GM18526 (cell line): ENCODE data around the gene MX2.

ENCODE experiments used
- POLR2A ChIP-seq: IDR thresholded peaks from 3 replicates; pipeline ENCODE4 v1.6.1; 2011; ENCODE audit not compliant: insufficient read length; ENCODE audit errors: extremely low read depth

The MX2 gene

DNA sequence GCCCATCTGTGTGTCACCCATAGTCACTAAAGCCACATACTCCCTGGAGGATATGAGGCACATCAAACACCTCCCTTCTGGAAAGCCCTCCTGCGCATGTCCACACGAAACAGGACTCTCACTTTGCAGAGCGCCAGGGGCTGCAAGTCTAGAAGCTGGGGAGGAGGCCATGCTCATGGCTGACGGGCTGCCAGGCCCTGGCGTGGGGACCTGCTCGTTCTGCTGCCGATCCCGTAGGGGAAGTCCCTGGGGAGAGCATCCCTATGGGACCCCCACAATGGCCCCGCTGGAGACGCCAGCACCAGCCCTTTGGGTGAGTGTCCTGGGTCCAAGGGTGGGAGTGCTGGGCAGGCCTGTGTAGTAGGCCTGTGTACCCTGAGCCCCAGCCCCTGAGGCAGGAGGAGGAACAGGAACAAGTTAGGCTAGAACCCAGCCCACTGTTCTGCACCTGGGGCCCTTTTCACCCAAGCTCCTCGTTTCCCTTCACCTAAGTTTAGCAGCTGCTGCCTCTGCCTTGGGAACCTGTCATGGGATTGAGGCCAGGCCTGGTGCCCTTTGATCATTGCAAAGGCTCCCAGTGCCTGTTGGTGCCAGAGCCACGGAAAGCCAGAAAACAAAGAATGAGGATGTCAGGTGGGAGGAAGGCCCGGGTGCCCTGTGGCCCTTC is 35.3 kb upstream of the MX2 start:
- TF ChIP-seq POLR2A = no peak

DNA sequence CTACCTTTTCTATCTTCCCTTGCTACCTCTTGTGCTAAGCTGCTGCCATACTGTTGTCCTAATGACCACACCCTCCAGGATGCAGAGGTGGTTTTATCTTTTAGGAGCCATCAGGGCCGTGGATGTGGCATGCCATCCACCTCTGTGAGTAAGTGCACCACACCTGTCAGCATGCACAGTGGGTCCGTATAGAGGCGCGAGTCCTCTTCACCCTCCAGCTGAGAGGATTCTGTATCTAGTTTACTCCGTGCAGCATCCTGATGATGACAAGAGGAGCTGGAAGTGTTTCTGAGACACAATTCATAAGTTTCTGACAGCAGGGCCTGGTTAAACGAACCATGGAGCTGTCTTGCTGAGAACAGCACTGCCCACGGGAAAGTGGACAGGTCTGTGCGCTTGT is 34.1 kb upstream of the MX2 start:
- TF ChIP-seq POLR2A = no peak

DNA sequence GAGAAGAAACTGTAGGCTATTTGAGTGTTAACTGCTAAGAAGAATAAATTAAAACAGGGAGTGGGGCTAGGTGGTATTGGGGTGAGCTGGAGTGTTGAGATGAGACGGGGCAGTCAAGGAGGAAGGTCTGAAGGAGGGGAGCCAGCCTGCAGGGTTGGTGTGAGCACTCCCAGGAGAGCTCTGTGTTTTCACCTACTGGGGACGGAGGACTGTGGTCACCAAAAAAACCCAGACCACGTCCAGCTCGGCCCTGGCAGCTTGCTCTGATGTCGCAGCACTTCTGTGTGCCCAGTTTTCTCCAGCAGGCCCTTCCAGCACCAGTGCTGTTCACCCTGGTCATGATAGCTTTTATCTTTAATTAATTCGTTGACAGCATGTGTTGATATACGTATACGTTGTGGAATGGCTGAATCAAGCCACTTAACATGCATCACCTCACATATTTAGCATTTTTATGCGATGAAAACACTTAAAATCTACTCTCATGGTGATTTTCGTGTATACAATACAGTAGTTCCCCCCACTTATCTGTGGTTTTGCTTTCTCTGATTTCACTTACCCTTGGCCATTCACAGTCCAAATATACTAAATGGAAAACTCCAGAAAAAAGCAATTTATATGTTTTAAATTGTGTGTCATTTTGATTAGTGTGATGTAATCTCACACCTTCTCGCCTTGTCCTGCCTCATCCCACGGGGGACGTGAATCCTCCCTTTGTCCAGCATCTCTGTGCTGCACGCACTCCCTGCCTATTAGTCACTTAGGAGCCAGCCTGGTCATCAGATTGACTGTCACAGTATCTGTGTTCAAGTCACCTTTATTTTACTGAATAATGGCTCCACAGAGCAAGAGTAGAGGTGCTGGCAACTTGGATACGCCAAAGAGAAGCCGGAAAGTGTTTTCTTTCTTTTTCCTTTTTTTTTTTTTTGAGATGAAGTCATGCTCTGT is 32.9 kb upstream of the MX2 start:
- no peak for TF ChIP-seq POLR2A

DNA sequence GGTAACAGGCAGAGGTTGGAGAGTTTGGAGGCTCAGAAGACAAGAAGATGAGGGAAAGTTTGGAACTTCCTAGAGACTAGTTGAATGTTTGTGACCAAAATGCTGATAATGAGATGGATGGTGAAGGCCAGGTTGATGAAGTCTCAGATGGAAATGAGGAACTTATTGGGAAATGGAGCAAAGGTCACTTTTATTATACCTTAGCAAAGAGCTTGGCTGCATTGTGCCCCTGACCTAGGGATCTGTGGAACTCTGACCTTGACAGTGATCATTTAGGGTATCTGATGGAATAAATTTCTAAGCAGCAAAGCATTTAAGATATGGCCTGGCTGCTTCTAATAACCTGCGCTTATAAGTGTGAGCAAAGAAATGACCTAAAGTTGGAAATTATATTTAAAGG is 28.1 kb upstream of the MX2 start:
- TF ChIP-seq POLR2A = no peak

DNA sequence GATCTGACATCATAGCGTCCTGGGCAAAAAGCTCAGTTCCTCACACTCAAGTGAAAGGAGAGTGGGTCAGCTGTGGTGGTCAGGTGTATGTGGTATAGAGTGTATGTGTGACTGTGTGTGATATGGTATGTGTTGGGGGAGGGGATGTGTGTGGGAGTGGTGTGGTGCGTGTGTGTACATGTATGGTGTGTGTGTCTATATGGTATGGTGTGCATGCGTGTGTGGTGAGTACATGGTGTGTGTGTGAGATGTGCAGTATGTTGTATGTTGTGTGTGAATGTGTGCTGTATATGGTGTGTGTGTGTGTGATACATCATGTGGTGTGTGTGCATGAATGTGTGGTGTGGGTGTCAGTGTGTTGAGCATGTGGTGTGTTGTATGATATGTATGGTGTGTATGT is 24.3 kb upstream of the MX2 start:
- TF ChIP-seq POLR2A = no peak

DNA sequence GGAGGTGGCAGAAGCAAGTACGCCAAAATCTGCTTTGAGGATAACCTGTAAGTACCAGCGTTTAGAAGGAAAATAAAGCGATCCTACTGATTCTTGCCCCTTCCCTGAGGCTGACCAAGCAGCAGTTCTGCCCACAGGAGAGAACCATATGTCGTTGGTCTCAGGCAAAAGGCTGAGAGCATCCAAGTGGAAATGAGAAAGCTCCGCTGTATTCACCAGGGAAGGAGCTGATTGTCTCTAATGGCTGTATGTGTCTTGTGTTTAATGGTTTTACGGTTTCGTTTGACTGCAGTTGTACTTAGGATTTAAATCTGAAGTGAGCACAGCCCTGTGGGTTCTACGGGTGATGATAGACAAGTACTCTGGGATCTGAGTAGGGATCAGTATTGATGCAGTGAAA is 23.4 kb upstream of the MX2 start:
- no peak for TF ChIP-seq POLR2A

DNA sequence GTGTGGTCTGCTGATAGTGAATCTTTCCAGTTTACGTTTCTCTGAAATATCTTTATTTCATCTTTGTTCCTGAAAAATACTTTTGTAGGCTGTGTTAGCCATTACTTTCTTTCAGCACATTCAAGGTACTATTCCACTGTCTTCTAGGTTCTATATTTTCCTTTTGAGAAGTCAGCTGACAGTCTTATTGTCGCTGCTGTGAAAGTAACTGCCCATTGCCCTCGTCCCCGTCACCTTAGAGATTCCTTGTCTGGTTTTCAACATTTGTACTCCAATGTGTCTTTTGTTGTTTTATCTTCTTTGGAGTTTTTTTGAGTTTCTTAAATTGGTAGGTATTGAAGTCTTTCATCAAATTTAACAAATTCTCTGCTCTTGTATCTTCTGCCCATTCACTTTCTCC is 19.8 kb upstream of the MX2 start:
- TF ChIP-seq POLR2A = no peak

DNA sequence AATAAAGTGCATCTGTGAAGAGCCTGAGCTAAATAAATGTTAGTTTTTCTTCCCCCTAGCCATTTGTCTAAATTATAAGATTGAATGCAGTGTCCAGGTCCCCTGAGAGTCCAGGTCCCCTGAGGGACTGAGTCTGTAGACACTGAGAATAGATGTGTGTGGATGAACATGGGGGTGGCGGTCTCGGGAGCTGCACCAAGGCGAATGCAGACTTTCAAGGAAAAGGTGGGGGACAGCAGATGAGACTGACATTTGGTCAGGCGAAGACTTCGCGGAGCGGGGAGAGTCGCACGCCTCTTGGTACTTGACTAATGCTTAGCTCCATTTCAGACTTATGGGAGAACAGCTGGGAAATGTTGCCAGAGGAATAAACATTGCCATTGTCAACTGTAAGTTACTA is 17.7 kb upstream of the MX2 start:
- TF ChIP-seq POLR2A = no peak

DNA sequence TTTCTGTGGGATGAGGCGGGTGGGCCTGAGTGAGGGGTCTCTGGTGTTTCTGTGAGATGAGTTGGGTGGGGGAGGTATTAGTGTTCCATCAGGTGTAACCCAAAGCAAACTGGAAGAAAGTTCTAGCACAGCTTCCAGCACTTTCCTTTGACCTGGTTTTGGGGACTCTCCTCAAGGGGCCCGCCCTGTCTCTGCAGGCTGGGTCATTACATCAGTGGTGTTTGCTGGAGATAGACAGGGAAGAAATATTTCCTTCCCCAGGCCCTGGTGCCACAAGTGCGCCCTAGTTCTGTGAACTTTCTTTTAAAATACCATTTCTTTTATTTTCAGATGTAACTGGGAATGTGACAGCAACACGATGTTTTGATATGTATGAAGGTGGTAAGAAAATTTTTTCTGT is 16.5 kb upstream of the MX2 start:
- no peak for TF ChIP-seq POLR2A

DNA sequence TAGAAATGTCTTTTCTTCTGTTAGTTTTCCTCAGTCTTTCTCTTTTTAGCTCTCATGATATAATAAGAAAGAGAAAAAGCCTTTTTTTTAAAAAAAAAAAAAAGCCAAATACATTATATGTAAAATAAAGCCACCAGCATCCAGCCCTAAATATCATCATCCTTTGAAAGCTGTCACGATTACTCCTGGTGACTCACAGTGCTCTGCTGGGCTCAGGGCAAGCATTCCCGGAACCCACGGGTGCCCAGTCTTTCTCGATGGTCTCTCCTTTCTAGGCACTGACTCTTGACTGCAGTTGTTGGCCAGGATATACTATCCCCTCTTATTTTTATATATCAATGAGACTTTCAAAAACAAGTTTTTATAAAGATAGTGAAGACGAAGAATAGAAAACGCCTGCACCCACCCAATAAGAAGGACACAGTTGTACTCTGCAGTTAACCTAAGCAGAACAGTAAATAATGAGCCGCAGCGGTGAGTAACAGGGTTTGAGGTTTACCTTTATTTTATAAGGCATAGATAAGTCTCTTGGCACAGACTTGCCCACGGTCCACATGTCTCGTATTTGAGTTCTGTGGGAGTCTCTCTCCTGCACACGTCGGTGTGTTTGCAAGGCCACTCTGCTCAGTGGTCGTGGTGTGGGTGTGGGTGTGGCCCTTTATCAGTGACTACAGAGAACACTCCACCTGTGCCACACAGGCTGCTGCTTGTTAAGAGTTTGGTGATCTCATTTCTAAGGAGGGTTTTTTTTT is 15.7 kb upstream of the MX2 start:
- no peak for TF ChIP-seq POLR2A

DNA sequence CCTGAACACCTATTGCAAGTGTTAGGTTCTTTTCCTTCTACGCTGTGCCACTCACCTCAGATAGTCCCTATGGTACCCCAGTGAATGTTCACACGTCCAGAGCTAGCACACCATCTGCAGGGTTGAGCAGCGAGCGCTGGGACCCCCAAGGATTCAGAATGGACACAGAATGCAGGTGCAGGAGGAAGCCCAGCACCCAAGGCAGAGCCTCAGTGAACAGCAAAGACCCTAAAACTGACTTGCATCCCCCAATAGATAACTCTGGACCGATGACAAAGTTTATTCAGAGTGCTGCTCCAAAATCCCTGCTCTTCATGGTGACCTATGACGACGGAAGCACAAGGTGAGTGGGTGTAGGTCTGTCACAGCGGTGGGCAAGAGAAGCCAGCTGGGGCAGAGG is 15.1 kb upstream of the MX2 start:
- no peak for TF ChIP-seq POLR2A

DNA sequence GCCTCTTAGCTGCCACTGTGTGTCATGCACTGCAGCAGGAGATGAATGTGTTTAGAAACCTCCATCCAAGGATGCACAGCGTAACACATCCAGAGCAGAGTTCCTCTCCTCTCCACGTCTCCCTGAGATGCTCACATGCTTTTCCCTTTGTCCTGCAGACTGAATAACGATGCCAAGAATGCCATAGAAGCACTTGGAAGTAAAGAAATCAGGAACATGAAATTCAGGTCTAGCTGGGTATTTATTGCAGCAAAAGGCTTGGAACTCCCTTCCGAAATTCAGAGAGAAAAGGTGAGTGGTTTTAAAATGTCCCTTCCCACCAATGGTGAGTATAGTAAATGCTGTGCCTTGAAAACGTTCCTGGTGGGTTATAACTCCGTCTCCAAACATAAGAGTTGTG is 13.4 kb upstream of the MX2 start:
- no peak for TF ChIP-seq POLR2A

DNA sequence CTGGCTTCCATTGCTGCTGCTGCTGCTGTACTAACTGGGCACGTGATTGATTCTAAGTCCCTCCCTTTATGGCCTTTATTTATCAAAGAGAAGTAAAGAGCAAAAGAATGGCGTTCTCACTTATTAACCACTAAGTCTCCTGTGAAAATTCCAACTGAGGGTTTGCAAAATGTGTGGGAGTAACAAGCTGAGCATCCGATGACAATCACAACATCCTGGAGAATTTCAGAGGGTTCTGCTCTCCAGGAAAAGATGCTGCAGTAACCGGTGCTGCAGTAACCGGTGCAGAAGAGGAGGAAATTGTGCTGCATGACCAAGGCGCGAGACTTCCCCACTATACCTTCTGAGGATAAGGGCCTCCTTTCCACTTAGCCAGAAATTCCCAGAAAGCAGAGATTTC is 12.7 kb upstream of the MX2 start:
- TF ChIP-seq POLR2A = no peak

DNA sequence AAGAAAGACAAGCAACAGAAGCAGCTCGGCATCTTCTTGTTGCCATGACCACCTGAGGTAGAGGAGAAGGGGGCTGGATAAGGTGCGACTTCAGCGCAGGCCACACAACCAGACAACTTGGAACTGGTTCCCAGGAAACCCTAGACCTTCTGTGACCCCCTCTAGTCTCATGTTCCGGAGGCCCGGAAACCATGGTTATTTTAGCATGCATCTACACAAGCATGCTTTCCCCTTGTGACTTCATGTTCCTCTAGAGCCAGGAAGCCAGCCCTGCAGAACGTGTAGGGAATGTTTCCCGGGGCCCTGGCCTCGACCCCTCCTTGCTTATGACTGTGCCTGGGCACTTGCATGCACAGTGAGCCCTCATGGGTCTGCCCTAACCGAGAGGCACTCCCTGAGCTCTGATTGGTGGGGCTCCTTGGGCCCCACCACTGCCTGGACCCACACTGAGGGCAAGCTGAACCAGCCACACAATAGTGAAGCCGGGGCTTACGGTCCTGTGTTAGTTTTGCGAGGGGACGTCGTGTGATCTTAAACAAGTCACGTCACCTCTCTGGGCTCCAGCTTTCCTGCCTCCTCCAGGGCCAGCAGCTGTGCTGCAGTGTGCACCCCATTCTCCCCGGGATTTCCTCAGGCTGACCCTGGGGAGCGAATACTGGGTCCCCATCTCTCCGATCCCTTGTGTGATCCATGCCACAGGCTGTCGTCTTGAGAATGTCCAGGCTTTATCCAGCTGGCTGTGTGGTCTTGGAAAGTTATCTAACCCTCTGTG is 12.0 kb upstream of the MX2 start:
- TF ChIP-seq POLR2A = no peak
